Upper lobe of left lung (tissue), 4 donors: ENCODE measurements around the gene PDHB.

Source experiments
- CTCF ChIP-seq, 6 experiments: fragments of 450-650 bp in 4 of 6; fragments of 200-600 bp in 2 of 6; sonication (generic) in 2 of 6; IDR thresholded peaks; one replicate each; pipeline ENCODE4 v1.5.1; 2016 to 2019; ENCODE audit warnings: antibody characterized with exemption in 6 of 6
- EP300 ChIP-seq, 4 donors: sonication (generic); formaldehyde crosslinking; IDR thresholded peaks; one replicate each; pipeline ENCODE4 v1.5.1; 2017; ENCODE audit warnings: antibody characterized with exemption in 4 of 4, control low read depth in 2 of 4
- POLR2A ChIP-seq, 4 donors: fragments of 450-650 bp; IDR thresholded peaks; one replicate each; pipeline ENCODE4 v1.5.1; 2016 to 2017; ENCODE audit warnings: antibody characterized with exemption in 4 of 4, mild to moderate bottlenecking in 2 of 4
- POLR2AphosphoS5 ChIP-seq, 2 donors: sonication (generic); formaldehyde crosslinking; IDR thresholded peaks; one replicate each; pipeline ENCODE4 v1.5.1; 2017; ENCODE audit warnings: antibody characterized with exemption in 2 of 2

- TF ChIP-seq POLR2A (IDR thresholded peaks at IDR 0.05) = no peak
- TF ChIP-seq CTCF (IDR thresholded peaks at IDR 0.05) = no peak
- TF ChIP-seq POLR2AphosphoS5 (IDR thresholded peaks at IDR 0.05) = no peak
- no peak for TF ChIP-seq EP300 (IDR thresholded peaks at IDR 0.05)
These were observed 22.6 kb downstream of the PDHB start for GRCh38 chr3:58411036-58411435.
